DND-41 (cell line): ENCODE results near the gene LMF1.

ENCODE experiments used
- CTCF ChIP-seq: IDR thresholded peaks from 2 replicates; pipeline ENCODE4 v1.5.1; 2012; ENCODE audit warnings: borderline replicate concordance, low read length, moderate library complexity, mild to moderate bottlenecking; ENCODE audit not compliant: poor library complexity, severe bottlenecking; ENCODE audit errors: extremely low read depth
- EZH2 ChIP-seq: IDR thresholded peaks from 3 replicates; pipeline ENCODE4 v1.6.1; 2012; ENCODE audit warnings: borderline replicate concordance, low read depth, mild to moderate bottlenecking, moderate library complexity, low read length, inconsistent platforms; ENCODE audit not compliant: severe bottlenecking

DNA sequence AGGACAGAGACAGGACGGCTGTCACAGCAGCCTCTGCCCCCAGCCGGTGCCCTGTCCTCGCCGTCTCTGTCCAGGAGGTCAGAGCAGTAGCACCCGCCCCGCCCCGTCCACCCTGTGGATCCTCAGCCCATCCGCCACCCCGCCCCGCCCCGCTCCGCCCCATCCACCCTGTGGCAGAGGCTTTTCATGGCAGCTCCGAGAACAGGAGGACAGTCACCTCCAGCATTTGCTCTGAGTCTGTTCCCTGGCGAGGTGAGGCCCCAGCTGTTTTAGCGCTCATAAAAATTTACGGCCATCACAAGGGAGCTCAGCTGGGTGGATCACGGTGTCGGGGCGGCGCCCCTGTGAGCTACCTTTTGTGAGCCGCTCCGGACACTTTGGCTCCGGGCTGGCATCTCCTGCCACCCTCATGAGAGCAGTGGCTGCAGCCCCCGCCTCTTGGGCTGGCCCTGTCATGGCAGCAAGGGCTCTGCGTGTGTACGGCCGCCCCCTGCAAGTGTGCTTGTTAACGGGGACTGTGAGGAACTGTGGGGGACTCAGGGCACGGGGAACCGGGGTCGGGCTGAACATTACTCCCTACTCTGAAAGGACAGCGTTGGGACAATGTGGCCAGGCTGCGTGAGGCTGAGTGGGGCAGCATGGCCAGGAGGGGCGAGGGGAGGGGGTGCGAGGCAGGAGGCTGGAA lies 138.0 kb downstream of the LMF1 start:
- TF ChIP-seq CTCF (no peak), EZH2 (no peak)
